ENCODE results near the gene IGSF9. TPM values are rescaled to one million over a fixed set of nuclear protein-coding genes. Genes with fewer than 3 reads are reported as not detected.
A peak's percentile ranks its signal among the peaks of the same experiment; 100 is the strongest.

IGSF9 gene
- total RNA-seq, 1 experiment from 2014 or later: 23.4 TPM

DNA sequence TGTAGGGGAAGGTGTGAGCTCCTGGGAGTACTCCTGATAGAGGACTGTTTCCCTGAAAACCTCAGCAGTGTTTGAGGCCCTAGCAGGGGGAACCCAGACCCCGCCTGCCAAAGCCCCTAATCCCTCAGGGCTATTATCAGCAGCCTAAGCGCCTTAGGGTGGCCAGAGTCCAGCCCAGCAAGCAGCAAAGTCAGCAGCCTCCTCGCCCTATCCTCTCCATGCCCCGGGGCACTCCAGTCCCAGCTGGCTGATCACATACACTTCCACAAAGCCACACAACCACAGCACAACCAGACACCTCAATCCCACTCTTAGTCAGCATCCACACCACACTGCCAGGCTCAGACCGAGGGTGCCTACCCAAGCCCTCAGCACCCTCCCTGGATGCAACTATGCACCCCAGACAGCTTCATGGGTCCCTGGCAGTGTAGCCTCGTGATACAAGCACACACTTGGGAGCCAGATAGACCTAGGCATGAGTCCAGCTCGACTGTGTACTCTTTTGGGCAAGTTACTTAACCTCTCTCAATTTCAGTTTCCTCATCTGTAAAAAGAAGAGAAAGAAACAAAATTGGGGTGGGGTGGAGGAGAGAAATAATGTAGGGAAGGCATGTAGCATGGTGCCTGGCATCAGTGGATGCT lies 7.1 kb downstream of the IGSF9 start:
- intact Hi-C loops (cut with micrococcal nuclease; ENCODE audit: unreplicated experiment): no loop called here

DNA sequence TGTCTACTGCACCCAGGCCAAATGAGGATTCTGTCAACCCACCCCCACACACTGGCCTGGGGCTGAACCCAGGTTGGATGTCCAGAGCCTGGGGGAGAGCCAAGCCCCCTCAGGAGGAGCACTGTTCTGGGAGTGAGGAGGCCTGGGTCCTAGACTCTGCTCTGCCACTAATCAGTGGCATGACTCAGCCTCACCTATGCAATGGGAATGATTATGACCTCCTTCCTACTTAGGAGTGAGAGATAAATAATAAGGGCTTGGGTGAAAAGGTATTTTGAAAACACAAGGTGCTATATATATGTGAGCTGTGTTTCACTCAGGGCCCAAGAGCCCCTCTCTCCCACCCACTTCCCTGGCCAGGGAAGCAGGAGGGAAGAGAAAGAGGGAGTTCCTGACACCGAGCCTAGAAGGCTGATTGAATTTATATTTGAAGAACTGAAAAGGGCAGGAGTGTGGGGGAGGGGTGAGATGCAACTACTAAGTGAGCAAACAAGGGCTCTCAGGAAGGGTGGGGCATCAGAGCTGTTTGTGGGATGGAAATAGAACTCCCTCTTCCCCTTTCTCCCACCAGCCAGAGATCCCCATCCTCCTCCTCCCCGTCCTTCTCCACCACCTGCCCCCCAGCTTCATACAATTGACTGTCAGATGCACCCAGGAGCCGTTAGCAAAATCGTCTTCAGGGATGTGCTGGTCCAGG lies 8.2 kb downstream of the IGSF9 start:
- H3F3A ChIP-seq (ENCODE audit: insufficient read depth, low read depth): peaks cover 16% of the 10 kb centered on the region; the same call in 1 of the 2 replicates
- H2AFZ ChIP-seq: no peak overlapping the region
- peaks cover 35% of the 10 kb centered on the region for H3K4me1 ChIP-seq (replicated peaks; ENCODE audit: insufficient read depth)
- TF ChIP-seq, protein P1, sequence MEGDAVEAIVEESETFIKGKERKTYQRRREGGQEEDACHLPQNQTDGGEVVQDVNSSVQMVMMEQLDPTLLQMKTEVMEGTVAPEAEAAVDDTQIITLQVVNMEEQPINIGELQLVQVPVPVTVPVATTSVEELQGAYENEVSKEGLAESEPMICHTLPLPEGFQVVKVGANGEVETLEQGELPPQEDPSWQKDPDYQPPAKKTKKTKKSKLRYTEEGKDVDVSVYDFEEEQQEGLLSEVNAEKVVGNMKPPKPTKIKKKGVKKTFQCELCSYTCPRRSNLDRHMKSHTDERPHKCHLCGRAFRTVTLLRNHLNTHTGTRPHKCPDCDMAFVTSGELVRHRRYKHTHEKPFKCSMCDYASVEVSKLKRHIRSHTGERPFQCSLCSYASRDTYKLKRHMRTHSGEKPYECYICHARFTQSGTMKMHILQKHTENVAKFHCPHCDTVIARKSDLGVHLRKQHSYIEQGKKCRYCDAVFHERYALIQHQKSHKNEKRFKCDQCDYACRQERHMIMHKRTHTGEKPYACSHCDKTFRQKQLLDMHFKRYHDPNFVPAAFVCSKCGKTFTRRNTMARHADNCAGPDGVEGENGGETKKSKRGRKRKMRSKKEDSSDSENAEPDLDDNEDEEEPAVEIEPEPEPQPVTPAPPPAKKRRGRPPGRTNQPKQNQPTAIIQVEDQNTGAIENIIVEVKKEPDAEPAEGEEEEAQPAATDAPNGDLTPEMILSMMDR (conservative IDR thresholded peaks at IDR 0.05): no peak
- TF ChIP-seq EZH2 (IDR thresholded peaks at IDR 0.05; ENCODE audit: low read depth): no peak
- DNase-seq: peak in 1 of 2 experiments; percentile 42
- H3K79me2 ChIP-seq (ENCODE audit: low read depth): no peaks in the 10 kb centered on the region
- intact Hi-C loops (cut with micrococcal nuclease; ENCODE audit: unreplicated experiment): loop anchor here (2.0 kb wide), 3 partner anchors 44 to 142 kb away; no protein-coding TSS in a partner anchor
- H3K27me3 ChIP-seq (ENCODE audit: insufficient read depth, low read depth): no peaks in the 10 kb centered on the region
- no peaks in the 10 kb centered on the region for H3K9me3 ChIP-seq (ENCODE audit: insufficient read depth, low read depth)
- BruUV-seq (replicated peaks): no TSS peak
- H3K36me3 ChIP-seq (ENCODE audit: low read depth): 0 out of 2 replicates have a peak, but pooled peaks cover 4% of the 10 kb centered on the region
- ChIA-PET POLR2A (ENCODE audit: unreplicated experiment) (interaction anchor here (0.6 to 0.7 kb wide), 2 partner anchors 22 to 45 kb away, joined by 5 read pairs; no protein-coding TSS in a partner anchor), CTCF (interaction anchor here (0.6 to 1.9 kb wide), 2 partner anchors 28 to 71 kb away, joined by 3 to 9 read pairs; no protein-coding TSS in a partner anchor)
- H3K4me3 ChIP-seq: peak overlapping the region; percentile 35; the same call in 1 of the 2 replicates
- peak overlapping the region; percentile 56 for H3K27ac ChIP-seq
- no peaks in the 10 kb centered on the region for H3K9me2 ChIP-seq (ENCODE audit: insufficient read depth)
- peak overlapping the region; percentile 86 for H3K4me2 ChIP-seq
- H4K20me1 ChIP-seq (ENCODE audit: insufficient read depth): no peaks in the 10 kb centered on the region

More for the DNA sequence above, 7.1 kb downstream of the IGSF9 start:
- H3K9me3 ChIP-seq (ENCODE audit: insufficient read depth, low read depth): no peaks in the 10 kb centered on the region
- H3K4me1 ChIP-seq (replicated peaks; ENCODE audit: insufficient read depth): peaks cover 32% of the 10 kb centered on the region
- H3K4me2 ChIP-seq: peak overlapping the region; percentile 86
- H2AFZ ChIP-seq: no peak overlapping the region
- BruUV-seq (replicated peaks): no TSS peak
- ChIA-PET CTCF (interaction anchor here (2.1 kb wide), 1 partner anchor 68 kb away, joined by 12 read pairs; no protein-coding TSS in a partner anchor), POLR2A (ENCODE audit: unreplicated experiment) (no interaction called here)
- H3K4me3 ChIP-seq: no peak overlapping the region
- H3K79me2 ChIP-seq (ENCODE audit: low read depth): peaks cover 1% of the 10 kb centered on the region; the same call in 1 of the 2 replicates
- H3K36me3 ChIP-seq (ENCODE audit: low read depth): 0 out of 2 replicates have a peak, but pooled peaks cover 4% of the 10 kb centered on the region
- H4K20me1 ChIP-seq (ENCODE audit: insufficient read depth): no peaks in the 10 kb centered on the region
- TF ChIP-seq, protein P1 (conservative IDR thresholded peaks at IDR 0.05): no peak
- no peak for TF ChIP-seq EZH2 (IDR thresholded peaks at IDR 0.05; ENCODE audit: low read depth)
- peaks cover 12% of the 10 kb centered on the region; the same call in 1 of the 2 replicates for H3F3A ChIP-seq (ENCODE audit: insufficient read depth, low read depth)
- no peak overlapping the region for H3K27ac ChIP-seq
- H3K9me2 ChIP-seq (ENCODE audit: insufficient read depth): no peaks in the 10 kb centered on the region
- H3K27me3 ChIP-seq (ENCODE audit: insufficient read depth, low read depth): no peaks in the 10 kb centered on the region
- DNase-seq: no peak

DNA sequence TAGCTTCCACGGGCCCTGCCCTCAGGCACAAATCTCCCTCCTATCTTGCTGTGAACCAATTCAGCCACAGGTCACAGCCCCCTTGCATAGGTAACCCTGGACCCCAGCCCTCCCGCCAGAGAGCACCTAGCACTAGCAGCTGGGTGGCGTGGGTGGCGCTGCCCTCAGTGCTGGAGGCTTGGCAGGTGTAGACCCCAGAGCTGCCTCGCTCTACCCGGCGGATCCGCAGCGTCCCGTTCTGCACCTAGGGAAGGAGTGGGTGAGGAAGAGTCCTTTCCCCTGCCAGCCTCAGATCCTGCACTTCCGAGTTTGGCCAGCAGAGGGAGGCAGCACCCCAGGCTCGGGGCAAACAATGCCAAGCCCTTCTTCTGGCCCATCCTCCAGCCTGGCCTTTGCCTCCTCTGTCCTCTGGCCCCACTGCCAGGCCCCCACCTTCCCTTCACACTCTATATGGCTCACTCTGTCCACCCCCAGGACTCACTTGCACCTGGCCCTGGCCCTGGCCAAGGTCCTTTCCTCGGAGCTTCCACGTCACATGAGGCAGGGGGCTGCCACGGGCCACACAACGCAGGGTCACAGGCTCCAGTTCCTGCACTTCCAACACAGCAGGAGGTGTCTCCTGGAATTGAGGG lies 9.0 kb downstream of the IGSF9 start:
- H3K4me2 ChIP-seq: peak overlapping the region; percentile 86
- H3K27ac ChIP-seq: peak overlapping the region; percentile 56; the same call in 1 of the 2 replicates
- CTCF ChIA-PET: interaction anchor here (0.6 to 1.9 kb wide), 3 partner anchors 29 to 71 kb away, joined by 3 to 9 read pairs (median 3); no protein-coding TSS in a partner anchor
- 0 out of 2 replicates have a peak, but pooled peaks cover 4% of the 10 kb centered on the region for H3K36me3 ChIP-seq (ENCODE audit: low read depth)
- peaks cover 35% of the 10 kb centered on the region for H3K4me1 ChIP-seq (replicated peaks; ENCODE audit: insufficient read depth)
- H3K27me3 ChIP-seq (ENCODE audit: insufficient read depth, low read depth): no peaks in the 10 kb centered on the region
- peak in 1 of 2 experiments; percentile 82 for DNase-seq
- POLR2A ChIA-PET (ENCODE audit: unreplicated experiment): no interaction called here
- no peak overlapping the region for H2AFZ ChIP-seq
- BruUV-seq (replicated peaks): no TSS peak
- no peaks in the 10 kb centered on the region for H3K9me3 ChIP-seq (ENCODE audit: insufficient read depth, low read depth)
- H3K9me2 ChIP-seq (ENCODE audit: insufficient read depth): no peaks in the 10 kb centered on the region
- peaks cover 16% of the 10 kb centered on the region; the same call in 1 of the 2 replicates for H3F3A ChIP-seq (ENCODE audit: insufficient read depth, low read depth)
- intact Hi-C loops (cut with micrococcal nuclease; ENCODE audit: unreplicated experiment): loop anchor here (1.0 to 2.0 kb wide), 4 partner anchors 44 to 142 kb away; no protein-coding TSS in a partner anchor
- H4K20me1 ChIP-seq (ENCODE audit: insufficient read depth): no peaks in the 10 kb centered on the region
- no peak overlapping the region for H3K4me3 ChIP-seq
- TF ChIP-seq, protein P1 (conservative IDR thresholded peaks at IDR 0.05): peak; percentile 95
- TF ChIP-seq EZH2 (IDR thresholded peaks at IDR 0.05; ENCODE audit: low read depth): no peak
- no peaks in the 10 kb centered on the region for H3K79me2 ChIP-seq (ENCODE audit: low read depth)

All from PC-9 (cell line).